Mesodermal cell (in vitro differentiated cells): ENCODE data around the gene WIZ.

ENCODE experiments used
- H3K27ac ChIP-seq: 2 replicates; pipeline ENCODE4 v1.7.0; 2013; ENCODE audit warnings: mild to moderate bottlenecking, low read depth, low read length, moderate library complexity; ENCODE audit not compliant: severe bottlenecking
- H3K36me3 ChIP-seq: 2 replicates; pipeline ENCODE4 v1.7.1; 2013; ENCODE audit warnings: mild to moderate bottlenecking, low read length, moderate library complexity; ENCODE audit not compliant: control insufficient read depth, insufficient read depth
- H3K4me1 ChIP-seq: one replicate; pipeline ENCODE4 v1.7.1; 2013; ENCODE audit warnings: mild to moderate bottlenecking, low read length; ENCODE audit not compliant: insufficient read depth, control insufficient read depth, poor library complexity, severe bottlenecking
- H3K4me3 ChIP-seq: 2 replicates; pipeline ENCODE4 v1.7.0; 2013; ENCODE audit warnings: low read length, control low read depth, mild to moderate bottlenecking; ENCODE audit not compliant: insufficient read depth, poor library complexity, severe bottlenecking; ENCODE audit errors: extremely low read depth
- H3K9me3 ChIP-seq: 2 replicates; pipeline ENCODE4 v1.7.1; 2013; ENCODE audit warnings: mild to moderate bottlenecking, low read length, moderate library complexity; ENCODE audit not compliant: control insufficient read depth
- WGBS, 2 experiments: methylation state at CpG; one replicate each; pipeline ENCODE4 v1.1.5; 2013; ENCODE audit warnings: missing lambda C conversion rate in 2 of 2; ENCODE audit not compliant: insufficient coverage in 2 of 2; 5-methylcytosine and 5-hydroxymethylcytosine counted together

Gene WIZ

GRCh38 chr19:15443838-15444237, 5.9 kb downstream of the WIZ start:
- 91 to 98% methylated on average over 8 of the region's 10 CpGs for WGBS, 2 experiments
- Histone ChIP-seq H3K27ac (no peak overlapping the region), H3K4me3 (no peak overlapping the region), H3K9me3 (no peaks in the 10 kb centered on the region), H3K36me3 (no peaks in the 10 kb centered on the region), H3K4me1 (peaks cover 2% of the 10 kb centered on the region)

- Histone ChIP-seq H3K4me1 (no peaks in the 10 kb centered on the region), H3K9me3 (no peaks in the 10 kb centered on the region), H3K27ac (no peak overlapping the region), H3K4me3 (no peak overlapping the region), H3K36me3 (no peaks in the 10 kb centered on the region)
- 92% methylated on average over 3 of the region's 3 CpGs for WGBS, 2 experiments
These were observed 6.4 kb downstream of the WIZ start for GRCh38 chr19:15443325-15443724.

- 86 to 89% methylated on average over 5 to 9 of the region's 13 CpGs for WGBS, 2 experiments
- no peak overlapping the region for H3K4me3 ChIP-seq
- H3K27ac ChIP-seq, result no peak overlapping the region
- no peaks in the 10 kb centered on the region for H3K9me3 ChIP-seq
- no peaks in the 10 kb centered on the region for H3K36me3 ChIP-seq
- H3K4me1 ChIP-seq, result no peaks in the 10 kb centered on the region
These were observed 7.4 kb downstream of the WIZ start for GRCh38 chr19:15442142-15442920.

GRCh38 chr19:15441317-15441716, 8.4 kb downstream of the WIZ start:
- WGBS, 2 experiments, result 84% methylated on average over 2 of the region's 3 CpGs; no CpG with 5 or more reads in 1 of the 2 experiments
- Histone ChIP-seq H3K36me3 (no peaks in the 10 kb centered on the region), H3K27ac (no peak overlapping the region), H3K9me3 (no peaks in the 10 kb centered on the region), H3K4me1 (no peaks in the 10 kb centered on the region), H3K4me3 (no peak overlapping the region)

GRCh38 chr19:15439821-15440641, 9.7 kb downstream of the WIZ start:
- WGBS, 2 experiments, result 91 to 93% methylated on average over 36 to 38 of the region's 38 CpGs
- H3K4me3 ChIP-seq, result no peak overlapping the region
- no peaks in the 10 kb centered on the region for H3K36me3 ChIP-seq
- no peak overlapping the region for H3K27ac ChIP-seq
- no peaks in the 10 kb centered on the region for H3K9me3 ChIP-seq
- no peaks in the 10 kb centered on the region for H3K4me1 ChIP-seq

GRCh38 chr19:15439078-15439799, 10.5 kb downstream of the WIZ start:
- WGBS, 2 experiments, result 80 to 89% methylated on average over 19 to 21 of the region's 25 CpGs
- no peak overlapping the region for H3K27ac ChIP-seq
- H3K4me3 ChIP-seq, result no peak overlapping the region
- H3K36me3 ChIP-seq, result no peaks in the 10 kb centered on the region
- H3K4me1 ChIP-seq, result no peaks in the 10 kb centered on the region
- H3K9me3 ChIP-seq, result no peaks in the 10 kb centered on the region

GRCh38 chr19:15438577-15438976, 11.2 kb downstream of the WIZ start:
- H3K4me1 ChIP-seq, result no peaks in the 10 kb centered on the region
- H3K9me3 ChIP-seq, result no peaks in the 10 kb centered on the region
- no peak overlapping the region for H3K4me3 ChIP-seq
- H3K36me3 ChIP-seq, result no peaks in the 10 kb centered on the region
- WGBS, 2 experiments, result 91 to 93% methylated on average over 20 to 27 of the region's 27 CpGs
- H3K27ac ChIP-seq, result no peak overlapping the region

- no peak overlapping the region for H3K27ac ChIP-seq
- H3K36me3 ChIP-seq, result no peaks in the 10 kb centered on the region
- no peaks in the 10 kb centered on the region for H3K9me3 ChIP-seq
- H3K4me1 ChIP-seq, result no peaks in the 10 kb centered on the region
- WGBS, 2 experiments, result 91 to 100% methylated on average over 2 of the region's 2 CpGs
- H3K4me3 ChIP-seq, result no peak overlapping the region
These were observed 11.6 kb downstream of the WIZ start for GRCh38 chr19:15438124-15438496.

GRCh38 chr19:15437355-15438123, 12.2 kb downstream of the WIZ start:
- no peak overlapping the region for H3K4me3 ChIP-seq
- H3K4me1 ChIP-seq, result no peaks in the 10 kb centered on the region
- no peak overlapping the region for H3K27ac ChIP-seq
- no peaks in the 10 kb centered on the region for H3K36me3 ChIP-seq
- WGBS, 2 experiments, result 85 to 100% methylated on average over 6 to 7 of the region's 10 CpGs
- no peaks in the 10 kb centered on the region for H3K9me3 ChIP-seq

- H3K36me3 ChIP-seq, result no peaks in the 10 kb centered on the region
- H3K27ac ChIP-seq, result no peak overlapping the region
- H3K4me1 ChIP-seq, result no peaks in the 10 kb centered on the region
- H3K9me3 ChIP-seq, result no peaks in the 10 kb centered on the region
- 87 to 88% methylated on average over 13 to 14 of the region's 15 CpGs for WGBS, 2 experiments
- no peak overlapping the region for H3K4me3 ChIP-seq
These were observed 13.0 kb downstream of the WIZ start for GRCh38 chr19:15436826-15437110.
